Left lung (tissue), 10 donors: Measurements from ENCODE around the gene FMNL1. TPM values are rescaled to one million over a fixed set of nuclear protein-coding genes. Genes with fewer than 3 reads are reported as not detected.

Source experiments
- ATAC-seq: fragments of 200-7000 bp; cut with Tn5 transposase; one replicate; pipeline ENCODE4 v1.9.1; 2020; ENCODE audit warnings: moderate library complexity
- DNase-seq, 4 donors: peaks; one replicate each; pipeline ENCODE4 v3.0.0-alpha.2; 2013 to 2020
- H3K27ac ChIP-seq, 2 donors: fragments of 200-600 bp; sonication (generic) in 1 of 2; one replicate each; pipeline versions ENCODE4 v1.5.0 to v1.8.0; 2020 to 2021
- H3K27me3 ChIP-seq, 2 donors: fragments of 200-600 bp; sonication (generic) in 1 of 2; one replicate each; pipeline versions ENCODE4 v1.5.0 to v1.8.0; 2020 to 2021
- H3K36me3 ChIP-seq, 2 donors: fragments of 200-600 bp; sonication (generic) in 1 of 2; one replicate each; pipeline versions ENCODE4 v1.5.0 to v1.8.0; 2020 to 2021
- H3K4me1 ChIP-seq, 2 donors: fragments of 200-600 bp; one replicate each; pipeline ENCODE4 v1.8.0; 2021
- H3K4me3 ChIP-seq, 2 donors: fragments of 200-600 bp; sonication (generic) in 1 of 2; one replicate each; pipeline versions ENCODE4 v1.5.0 to v1.8.0; 2020 to 2021; ENCODE audit warnings: mild to moderate bottlenecking in 1 of 2
- H3K9me3 ChIP-seq, 2 donors: fragments of 200-600 bp; sonication (generic) in 1 of 2; one replicate each; pipeline versions ENCODE4 v1.5.0 to v1.8.0; 2020 to 2021
- intact Hi-C, 2 donors: fragments of 100-400 bp; cut with DNase I; formaldehyde crosslinking; loops; one replicate each; pipeline versions ENCODE4 v1.11.2 to v1.14.2; 2022
- polyA plus RNA-seq, 6 donors: library from polyadenylated mRNA; unstranded; fragments of 120-200 nt; gene quantifications; one replicate each; pipeline ENCODE4 v1.2.1, GENCODE V29; 2013; ENCODE audit not compliant: insufficient read length in 6 of 6
- total RNA-seq, 2 donors: library from RNA; stranded (reverse); fragmentation: NEBNext Ultra II Directional; extraction: Animal tissue kit (Norgen Biotek cat#: 25700); gene quantifications; one replicate each; pipeline ENCODE4 v1.2.1, GENCODE V29; 2021
- TF ChIP-seq, protein P1 (sequence below), 2 donors: fragments of 200-600 bp; sonication (generic) in 1 of 2; IDR thresholded peaks; one replicate each; pipeline versions ENCODE4 v1.5.0 to v1.8.0; 2021; ENCODE audit warnings: antibody characterized with exemption in 2 of 2
- donor health status: DM: no; HTN: yes; CAD: no.
- donor health status: DM: no; HTN: no; CAD: no.

FMNL1 gene
- total and polyA plus RNA-seq, 8 donors: 6.9 to 118 (median 9.2) TPM

DNA sequence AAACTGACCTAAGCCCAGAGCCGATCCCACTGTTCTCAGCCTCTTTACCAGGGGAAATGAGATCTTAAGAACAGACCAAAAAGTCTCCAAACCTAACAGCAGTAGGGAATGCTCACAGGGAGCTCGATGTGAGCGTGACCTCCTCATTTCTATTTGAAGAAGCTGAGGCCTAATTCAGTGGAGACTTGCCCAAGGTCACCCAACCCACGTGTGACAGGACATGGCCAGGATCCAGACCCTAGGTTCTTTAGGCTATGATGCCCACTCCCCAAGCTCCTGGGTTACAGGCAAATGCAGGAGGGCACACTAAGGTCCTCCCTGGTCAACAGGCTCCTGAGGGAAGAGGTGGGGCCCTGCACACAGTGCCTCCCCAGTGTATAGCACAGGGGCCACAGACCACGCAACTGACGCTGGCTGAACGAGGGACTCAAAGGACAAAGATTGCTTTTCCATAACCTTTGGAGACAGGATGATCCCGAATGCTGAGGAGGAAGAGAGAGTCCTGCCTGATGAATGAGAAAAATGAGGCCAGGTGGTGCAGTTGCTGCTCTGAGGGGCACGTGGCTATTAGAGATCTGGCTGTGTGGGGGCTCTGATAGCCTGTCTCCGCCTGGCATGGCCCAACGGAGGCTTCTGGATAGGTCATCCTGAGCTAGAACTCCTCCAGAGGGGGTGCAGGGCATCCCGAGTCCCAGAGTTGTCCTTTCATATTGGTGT is 71.2 kb downstream of the FMNL1 start:
- H3K27me3 ChIP-seq: no peaks in the 10 kb centered on the region
- H3K9me3 ChIP-seq: no peaks in the 10 kb centered on the region
- TF ChIP-seq, protein P1, sequence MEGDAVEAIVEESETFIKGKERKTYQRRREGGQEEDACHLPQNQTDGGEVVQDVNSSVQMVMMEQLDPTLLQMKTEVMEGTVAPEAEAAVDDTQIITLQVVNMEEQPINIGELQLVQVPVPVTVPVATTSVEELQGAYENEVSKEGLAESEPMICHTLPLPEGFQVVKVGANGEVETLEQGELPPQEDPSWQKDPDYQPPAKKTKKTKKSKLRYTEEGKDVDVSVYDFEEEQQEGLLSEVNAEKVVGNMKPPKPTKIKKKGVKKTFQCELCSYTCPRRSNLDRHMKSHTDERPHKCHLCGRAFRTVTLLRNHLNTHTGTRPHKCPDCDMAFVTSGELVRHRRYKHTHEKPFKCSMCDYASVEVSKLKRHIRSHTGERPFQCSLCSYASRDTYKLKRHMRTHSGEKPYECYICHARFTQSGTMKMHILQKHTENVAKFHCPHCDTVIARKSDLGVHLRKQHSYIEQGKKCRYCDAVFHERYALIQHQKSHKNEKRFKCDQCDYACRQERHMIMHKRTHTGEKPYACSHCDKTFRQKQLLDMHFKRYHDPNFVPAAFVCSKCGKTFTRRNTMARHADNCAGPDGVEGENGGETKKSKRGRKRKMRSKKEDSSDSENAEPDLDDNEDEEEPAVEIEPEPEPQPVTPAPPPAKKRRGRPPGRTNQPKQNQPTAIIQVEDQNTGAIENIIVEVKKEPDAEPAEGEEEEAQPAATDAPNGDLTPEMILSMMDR (IDR thresholded peaks at IDR 0.05): no peak
- DNase-seq (no peak), ATAC-seq (no peak)
- H3K27ac ChIP-seq: peak overlapping the region; percentile 73 to 85
- H3K4me1 ChIP-seq: peaks cover 59 to 90% of the 10 kb centered on the region in 2 donors
- intact Hi-C loops: no loop called here
- H3K36me3 ChIP-seq: peaks cover 0 to 23% of the 10 kb centered on the region in 2 donors
- H3K4me3 ChIP-seq: no peak overlapping the region

DNA sequence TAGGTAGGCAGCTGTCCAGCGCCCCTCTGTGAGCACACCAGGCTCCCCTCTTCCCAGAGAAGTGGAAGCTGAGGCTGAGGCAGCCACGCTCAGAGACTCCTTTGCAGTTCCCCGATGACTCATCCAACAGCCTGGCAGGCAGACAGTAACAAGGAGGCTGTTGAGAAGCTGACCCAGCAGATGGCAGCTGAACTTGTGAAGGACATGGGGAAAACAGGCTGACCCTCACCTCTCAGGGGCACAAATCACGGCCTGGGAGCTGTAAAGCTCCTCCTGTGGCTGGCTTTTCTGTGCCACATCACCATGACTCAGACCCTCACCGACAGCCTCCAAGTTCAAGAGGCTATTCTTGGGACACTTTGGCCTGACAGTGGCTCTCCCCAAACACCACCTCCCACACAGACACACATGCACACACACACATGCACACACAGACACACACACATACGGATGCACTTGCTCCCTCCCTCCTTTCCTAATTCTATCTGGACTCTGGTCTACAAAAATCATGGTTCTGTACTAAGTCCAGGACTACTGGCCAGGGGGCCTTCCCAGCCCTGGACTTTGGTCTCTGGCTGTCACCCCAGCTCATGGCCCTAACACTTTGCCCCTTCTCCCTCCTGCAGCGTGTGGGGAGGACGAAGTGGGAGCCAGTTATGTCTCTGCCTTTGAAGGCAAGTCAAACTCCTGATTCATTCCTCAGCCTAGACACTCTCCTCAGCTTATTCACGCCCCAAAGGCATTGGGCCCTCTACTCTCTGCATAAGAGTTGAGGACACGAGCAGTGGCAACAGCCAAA is 71.9 kb downstream of the FMNL1 start:
- Histone ChIP-seq H3K9me3 (no peaks in the 10 kb centered on the region), H3K27me3 (no peaks in the 10 kb centered on the region), H3K4me1 (peaks cover 56 to 97% of the 10 kb centered on the region in 2 donors), H3K27ac (peak overlapping the region; percentile 73 to 85), H3K36me3 (peaks cover 0 to 15% of the 10 kb centered on the region in 2 donors), H3K4me3 (no peak overlapping the region)
- DNase-seq: peak in 2 of 4 donors; percentile 85 to 92
- peak; percentile 77 for ATAC-seq
- TF ChIP-seq, protein P1 (IDR thresholded peaks at IDR 0.05): no peak
- intact Hi-C loops: no loop called here

DNA sequence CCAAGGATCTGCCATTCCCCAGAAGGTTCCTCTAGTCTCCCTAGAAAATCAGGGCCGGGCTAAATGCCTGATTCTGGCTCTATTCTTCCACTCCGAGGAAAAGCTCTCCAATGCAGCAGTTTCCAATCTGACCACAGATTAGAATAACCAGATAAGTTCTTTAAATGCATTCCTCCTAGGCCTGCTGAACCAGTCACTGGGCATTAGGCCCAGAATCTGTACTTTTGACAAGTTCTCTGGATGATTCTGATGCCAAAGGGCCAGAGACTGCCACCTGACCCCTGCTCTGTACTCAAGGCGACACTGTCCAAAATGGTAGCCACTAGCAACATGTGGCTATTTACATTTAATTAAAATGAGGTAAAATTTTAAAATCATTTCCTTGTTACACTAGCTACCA is 72.8 kb downstream of the FMNL1 start:
- intact Hi-C loops: no loop called here
- DNase-seq (peak in 3 of 4 donors; percentile 52 to 71 (median 70)), ATAC-seq (peak; percentile 59)
- Histone ChIP-seq H3K4me3 (no peak overlapping the region), H3K36me3 (peaks cover 0 to 7% of the 10 kb centered on the region in 2 donors), H3K27ac (peak overlapping the region; percentile 73 to 85), H3K9me3 (no peaks in the 10 kb centered on the region), H3K4me1 (peaks cover 56 to 99% of the 10 kb centered on the region in 2 donors), H3K27me3 (no peaks in the 10 kb centered on the region)
- TF ChIP-seq, protein P1 (IDR thresholded peaks at IDR 0.05): no peak

DNA sequence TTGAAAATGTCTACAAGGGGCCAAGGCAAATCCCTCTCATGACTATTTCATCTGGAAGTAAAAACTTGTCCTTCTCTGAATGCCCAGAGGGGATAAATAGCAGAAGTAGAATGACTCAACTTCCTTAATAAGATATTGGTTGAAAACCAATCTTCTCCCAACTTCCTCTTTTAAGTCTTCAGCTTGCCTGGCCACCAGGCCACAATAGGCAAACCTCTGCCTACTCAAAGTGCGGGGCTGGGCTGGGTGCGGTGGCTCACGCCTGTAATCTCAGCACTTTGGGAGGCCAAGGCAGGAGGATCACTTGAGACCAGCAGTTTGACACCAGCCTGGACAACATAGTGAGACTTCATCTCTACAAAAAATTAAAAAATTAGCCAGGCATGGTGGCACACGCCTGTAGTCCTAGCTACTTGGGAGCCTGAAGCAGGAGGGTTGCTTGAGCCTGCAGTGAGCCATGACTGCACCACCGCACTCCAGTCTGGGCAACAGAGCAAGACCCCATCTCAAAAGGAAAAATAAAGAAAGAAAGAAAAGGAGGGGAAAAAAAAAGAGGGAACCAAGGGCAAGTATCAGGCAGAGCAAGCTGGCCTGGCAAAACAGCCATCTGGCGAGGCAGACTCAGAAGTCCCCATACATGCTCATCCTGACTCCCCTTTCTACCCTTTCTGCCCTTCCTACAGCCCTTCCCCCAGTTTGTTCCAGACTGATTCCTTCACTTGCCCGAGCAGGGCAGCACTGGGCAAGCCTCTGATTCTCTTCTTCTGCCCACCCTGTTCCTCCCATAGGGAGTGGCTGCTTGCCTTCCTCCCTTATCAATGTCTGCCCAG is 74.5 kb downstream of the FMNL1 start:
- ATAC-seq (no peak), DNase-seq (peak in 1 of 4 donors; percentile 86)
- peaks cover 64 to 99% of the 10 kb centered on the region in 2 donors for H3K4me1 ChIP-seq
- no peaks in the 10 kb centered on the region for H3K36me3 ChIP-seq
- intact Hi-C loops: no loop called here
- no peaks in the 10 kb centered on the region for H3K27me3 ChIP-seq
- peak overlapping the region; percentile 8 to 76 for H3K27ac ChIP-seq
- TF ChIP-seq, protein P1 (IDR thresholded peaks at IDR 0.05): no peak
- H3K9me3 ChIP-seq: no peaks in the 10 kb centered on the region
- H3K4me3 ChIP-seq: no peak overlapping the region
